ENCODE results near the gene CAMTA1. TPM values are rescaled to one million over a fixed set of nuclear protein-coding genes. Genes with fewer than 3 reads are reported as not detected.

Gene CAMTA1
- total RNA-seq, 1 donor from 2014 or later = 63.8 TPM

GRCh38 chr1:6987940-6988339 lies 202.7 kb downstream of the CAMTA1 start:
- H3K4me3 Mint-ChIP-seq (ENCODE audit: unreplicated experiment) = no peak overlapping the region
- no peak for TF ChIP-seq CTCF (IDR thresholded peaks at IDR 0.05)
- DNase-seq (ENCODE audit: low spot score) = no peak
- no peak overlapping the region for H3K27ac Mint-ChIP-seq (ENCODE audit: unreplicated experiment)
- peaks cover 8% of the 10 kb centered on the region for H3K9me3 Mint-ChIP-seq (ENCODE audit: low read depth)
- peaks cover 7% of the 10 kb centered on the region for H3K27me3 Mint-ChIP-seq (ENCODE audit: low read depth)
- H3K4me1 Mint-ChIP-seq (ENCODE audit: low read depth) = peaks cover 8% of the 10 kb centered on the region
- H3K36me3 Mint-ChIP-seq (ENCODE audit: low read depth) = peaks cover 4% of the 10 kb centered on the region

GRCh38 chr1:6988796-6989195 lies 203.5 kb downstream of the CAMTA1 start:
- DNase-seq (ENCODE audit: low spot score) = no peak
- H3K27me3 Mint-ChIP-seq (ENCODE audit: low read depth) = peaks cover 5% of the 10 kb centered on the region
- no peak overlapping the region for H3K4me3 Mint-ChIP-seq (ENCODE audit: unreplicated experiment)
- TF ChIP-seq CTCF (IDR thresholded peaks at IDR 0.05) = no peak
- no peak overlapping the region for H3K27ac Mint-ChIP-seq (ENCODE audit: unreplicated experiment)
- peaks cover 4% of the 10 kb centered on the region for H3K36me3 Mint-ChIP-seq (ENCODE audit: low read depth)
- peaks cover 8% of the 10 kb centered on the region for H3K4me1 Mint-ChIP-seq (ENCODE audit: low read depth)
- H3K9me3 Mint-ChIP-seq (ENCODE audit: low read depth) = peaks cover 16% of the 10 kb centered on the region

GRCh38 chr1:6989212-6990159 lies 204.2 kb downstream of the CAMTA1 start:
- no peak for DNase-seq (ENCODE audit: low spot score)
- Mint-ChIP-seq H3K27me3 (ENCODE audit: low read depth) (peaks cover 5% of the 10 kb centered on the region), H3K27ac (ENCODE audit: unreplicated experiment) (no peak overlapping the region), H3K9me3 (ENCODE audit: low read depth) (peaks cover 22% of the 10 kb centered on the region), H3K4me3 (ENCODE audit: unreplicated experiment) (no peak overlapping the region), H3K36me3 (ENCODE audit: low read depth) (peaks cover 4% of the 10 kb centered on the region), H3K4me1 (ENCODE audit: low read depth) (peaks cover 8% of the 10 kb centered on the region)
- no peak for TF ChIP-seq CTCF (IDR thresholded peaks at IDR 0.05)

GRCh38 chr1:6991266-6991665 lies 206.0 kb downstream of the CAMTA1 start:
- Mint-ChIP-seq H3K27me3 (ENCODE audit: low read depth) (peaks cover under 1% of the 10 kb centered on the region), H3K4me1 (ENCODE audit: low read depth) (peaks cover 8% of the 10 kb centered on the region), H3K9me3 (ENCODE audit: low read depth) (peaks cover 22% of the 10 kb centered on the region), H3K4me3 (ENCODE audit: unreplicated experiment) (no peak overlapping the region), H3K27ac (ENCODE audit: unreplicated experiment) (no peak overlapping the region), H3K36me3 (ENCODE audit: low read depth) (peaks cover 4% of the 10 kb centered on the region)
- no peak for TF ChIP-seq CTCF (IDR thresholded peaks at IDR 0.05)
- no peak for DNase-seq (ENCODE audit: low spot score)

GRCh38 chr1:6995789-6996188 lies 210.5 kb downstream of the CAMTA1 start:
- Mint-ChIP-seq H3K27ac (ENCODE audit: unreplicated experiment) (no peak overlapping the region), H3K9me3 (ENCODE audit: low read depth) (peaks cover 16% of the 10 kb centered on the region), H3K27me3 (ENCODE audit: low read depth) (peaks cover 15% of the 10 kb centered on the region), H3K36me3 (ENCODE audit: low read depth) (no peaks in the 10 kb centered on the region), H3K4me1 (ENCODE audit: low read depth) (peaks cover 7% of the 10 kb centered on the region), H3K4me3 (ENCODE audit: unreplicated experiment) (no peak overlapping the region)
- TF ChIP-seq CTCF (IDR thresholded peaks at IDR 0.05) = no peak
- DNase-seq (ENCODE audit: low spot score) = no peak
